GM19467 (cell line): ENCODE results near the gene CEMIP2.
"Not testable (repeated sequence)": the region's sequence is repeated elsewhere in the genome, so short reads cannot be mapped to it uniquely, and the experiment has no call there.

Experiments used
- ATAC-seq: cut with Tn5 transposase; IDR thresholded peaks from one replicate; pipeline ENCODE4 v1.9.1; 2021; ENCODE audit warnings: mild to moderate bottlenecking, moderate library complexity; ENCODE audit not compliant: unreplicated experiment

The CEMIP2 gene

GRCh38 chr9:71681708-71682272 is 86.5 kb downstream of the CEMIP2 start:
- no peak for ATAC-seq

DNA sequence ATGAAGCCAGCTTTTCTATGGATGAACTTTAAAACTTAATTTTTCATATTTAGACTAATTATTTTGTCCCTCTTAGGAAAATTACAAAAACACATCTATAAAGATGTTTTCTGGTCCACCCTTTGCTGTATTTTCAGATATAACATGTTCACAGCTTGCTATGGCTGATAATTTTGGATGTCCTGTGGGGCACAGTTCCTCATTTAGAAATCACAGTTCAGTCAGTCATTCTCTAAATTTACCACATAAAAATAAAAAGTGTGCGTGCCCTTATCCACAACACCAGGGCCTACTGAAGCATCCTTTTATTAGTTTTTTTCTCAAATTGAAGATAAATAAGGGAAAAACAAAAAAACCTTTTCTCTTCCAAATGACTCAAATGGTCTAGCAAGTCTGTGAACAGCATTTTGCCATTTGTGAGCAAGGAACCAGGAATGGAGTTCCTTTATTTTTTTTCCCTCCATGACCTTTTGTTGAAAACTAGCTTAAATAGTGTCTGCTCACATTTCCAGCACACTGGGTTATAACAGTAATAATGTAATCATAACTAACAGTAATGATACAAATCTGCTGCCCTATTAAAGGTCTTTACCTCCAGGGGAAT is 87.1 kb downstream of the CEMIP2 start:
- ATAC-seq, result no peak

- no peak for ATAC-seq
These were observed 87.9 kb downstream of the CEMIP2 start for GRCh38 chr9:71680189-71680980.

GRCh38 chr9:71678999-71679398 is 89.3 kb downstream of the CEMIP2 start:
- no peak for ATAC-seq

DNA sequence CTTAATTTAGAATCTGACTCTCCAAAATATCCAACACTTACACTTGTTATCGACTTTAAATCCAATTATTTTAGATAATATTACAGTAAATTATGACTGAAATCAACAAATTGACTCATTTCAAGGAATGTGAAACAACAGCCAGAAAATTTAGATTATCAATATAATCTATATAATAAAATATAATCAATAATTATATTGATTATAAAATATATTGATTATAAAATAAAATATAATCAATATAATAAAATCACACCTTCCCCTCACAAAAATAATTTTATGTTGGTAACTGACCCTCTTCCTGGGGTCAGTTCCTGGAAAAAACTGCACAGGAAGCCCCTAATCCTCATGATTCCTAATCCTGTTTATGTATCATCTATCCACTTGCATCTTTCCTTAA is 91.1 kb downstream of the CEMIP2 start:
- ATAC-seq, result no peak

DNA sequence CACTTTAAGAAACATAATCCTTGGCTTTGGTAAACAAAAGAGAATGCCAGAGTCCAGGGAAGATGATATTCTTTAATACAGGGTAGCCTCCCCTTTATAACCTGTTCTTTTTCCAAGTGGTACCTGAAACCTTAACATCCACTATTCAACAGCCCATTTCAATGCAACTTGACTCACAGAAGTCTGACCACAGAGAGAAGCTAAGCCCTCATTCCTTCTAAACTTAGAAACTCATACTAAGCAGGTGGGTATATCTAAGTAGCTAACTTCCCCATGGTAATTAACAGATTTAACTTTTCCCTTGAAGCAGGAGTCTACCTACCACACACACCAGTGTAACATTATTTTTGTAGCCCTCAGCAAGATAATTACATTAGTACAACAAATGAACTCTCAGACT is 91.9 kb downstream of the CEMIP2 start:
- no peak for ATAC-seq

DNA sequence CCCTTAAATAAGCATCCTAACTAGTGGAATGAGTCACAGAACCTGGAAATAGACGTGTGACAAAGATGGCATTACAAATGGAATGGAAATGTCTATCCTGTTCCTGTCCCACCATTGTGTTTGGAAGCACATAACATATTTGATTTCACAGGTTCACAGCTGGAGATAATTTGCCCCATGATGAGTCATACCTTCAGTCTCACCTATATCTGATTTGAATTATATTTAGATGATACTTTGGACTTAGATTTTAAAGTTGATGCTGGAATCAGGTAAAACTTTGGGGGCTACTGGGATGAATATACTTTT is 92.5 kb downstream of the CEMIP2 start:
- ATAC-seq, result no peak

DNA sequence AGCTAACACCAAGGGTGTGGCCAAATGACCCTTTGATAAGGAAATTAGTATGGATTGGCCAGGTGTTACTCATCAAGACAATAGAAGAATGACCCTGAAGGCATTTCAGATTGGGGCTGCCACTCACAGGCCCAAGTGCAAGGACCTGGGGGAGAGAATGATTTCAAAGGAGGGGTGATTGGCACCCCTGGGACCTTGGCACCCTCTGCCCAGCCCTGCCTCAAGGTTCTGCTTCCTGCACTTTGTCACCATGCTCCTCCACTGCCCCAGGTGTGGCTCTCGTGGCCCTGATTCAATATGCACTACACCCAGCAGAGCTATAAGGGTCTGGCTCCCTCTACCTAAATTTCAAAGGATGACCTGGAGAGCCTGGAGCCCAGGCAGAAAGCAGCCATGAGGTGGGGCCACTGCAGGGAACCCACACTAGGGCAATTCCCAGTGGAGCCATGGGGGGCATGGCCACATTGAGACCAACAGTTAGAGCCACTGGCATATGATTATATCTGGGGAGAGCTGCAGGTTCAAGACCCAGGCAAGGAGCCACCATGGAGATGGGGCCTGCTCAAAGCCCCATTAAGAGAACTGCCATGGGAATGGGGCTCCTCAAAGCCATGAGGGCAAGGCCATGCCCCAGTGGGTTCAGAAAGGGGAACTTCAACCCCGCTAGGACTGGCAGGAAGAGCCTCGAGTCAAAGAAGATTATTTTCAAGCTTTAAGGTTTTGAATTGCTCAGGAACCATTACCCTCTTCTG is 93.0 kb downstream of the CEMIP2 start:
- ATAC-seq, result no peak

DNA sequence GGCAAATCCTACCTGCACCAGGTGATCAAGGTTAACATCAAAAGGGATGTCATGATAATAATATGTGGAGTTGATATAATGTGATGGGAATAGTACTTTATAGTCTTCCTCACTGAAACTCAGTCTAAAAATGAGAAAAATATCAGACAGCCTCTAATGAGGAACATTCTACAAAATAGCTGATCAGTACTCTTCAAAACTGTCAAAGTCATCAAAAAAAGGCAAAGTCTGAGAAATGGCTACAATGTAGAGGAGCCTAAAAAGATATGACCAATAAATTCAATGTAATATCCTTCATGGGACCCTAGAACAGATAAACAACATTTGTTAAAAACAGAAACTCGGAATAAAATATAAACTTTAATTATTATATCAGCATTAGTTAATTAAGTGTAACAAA is 95.7 kb downstream of the CEMIP2 start:
- no peak for ATAC-seq

GRCh38 chr9:71671289-71671688 is 97.0 kb downstream of the CEMIP2 start:
- ATAC-seq, result no peak

GRCh38 chr9:71670121-71670520 is 98.2 kb downstream of the CEMIP2 start:
- ATAC-seq, result no peak

- ATAC-seq, result no peak
These were observed 98.9 kb downstream of the CEMIP2 start for GRCh38 chr9:71669284-71669995.

GRCh38 chr9:71668717-71669116 is 99.6 kb downstream of the CEMIP2 start:
- no peak for ATAC-seq

GRCh38 chr9:71665247-71665646 is 103.1 kb downstream of the CEMIP2 start:
- ATAC-seq, result no peak

GRCh38 chr9:71664566-71664965 is 103.7 kb downstream of the CEMIP2 start:
- ATAC-seq, result no peak

- ATAC-seq, result no peak
These were observed 104.3 kb downstream of the CEMIP2 start for GRCh38 chr9:71663931-71664459.

DNA sequence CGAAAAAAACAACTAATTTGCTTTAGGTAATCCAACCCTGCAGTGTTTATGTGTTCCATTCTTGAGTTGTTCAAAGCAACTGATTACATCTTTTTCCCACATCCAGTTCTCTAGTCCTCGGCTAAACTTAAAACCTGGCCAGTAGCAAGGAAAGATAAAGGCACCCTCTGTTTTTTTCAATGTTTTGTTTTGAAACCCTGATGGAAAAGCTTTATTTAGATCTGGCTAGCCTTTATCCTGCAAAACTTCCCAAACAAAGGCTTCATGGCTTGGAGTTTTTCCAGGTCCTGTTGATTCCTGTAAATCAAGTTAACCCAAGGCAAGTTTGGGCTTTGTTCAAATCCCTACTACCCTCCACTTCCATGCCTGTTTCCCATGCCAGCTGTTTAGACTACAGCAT is 105.1 kb downstream of the CEMIP2 start:
- ATAC-seq, result no peak

- ATAC-seq, result no peak
These were observed 106.2 kb downstream of the CEMIP2 start for GRCh38 chr9:71662082-71662481.

GRCh38 chr9:71657276-71657675 is 111.0 kb downstream of the CEMIP2 start:
- ATAC-seq, result not testable (repeated sequence)

GRCh38 chr9:71656496-71656895 is 111.8 kb downstream of the CEMIP2 start:
- ATAC-seq, result no peak

DNA sequence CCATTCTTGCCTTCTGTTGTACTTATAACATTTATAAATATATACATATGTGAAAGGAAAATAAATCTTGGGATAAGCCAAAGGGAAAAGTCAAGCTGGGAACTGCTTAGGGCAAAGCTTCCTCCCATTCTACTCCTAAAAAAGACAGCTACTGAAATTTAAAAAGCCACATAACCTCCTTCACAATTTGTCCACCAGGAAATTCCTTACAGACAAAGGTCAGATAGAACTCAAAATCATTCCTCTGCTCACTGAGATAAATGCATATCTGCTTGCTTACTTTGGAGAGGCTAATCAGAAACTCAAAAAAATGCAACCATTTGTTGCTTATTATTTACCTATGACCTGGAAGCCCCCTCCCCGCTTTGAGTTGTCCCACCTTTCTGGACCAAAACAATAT is 112.5 kb downstream of the CEMIP2 start:
- ATAC-seq, result no peak
